ENCODE measurements around the gene TUBA3E. TPM values are rescaled to one million over a fixed set of nuclear protein-coding genes. Genes with fewer than 3 reads are reported as not detected.
"Not testable (repeated sequence)": the region's sequence is repeated elsewhere in the genome, so short reads cannot be mapped to it uniquely, and the experiment has no call there.

The TUBA3E gene
- total RNA-seq (not detected), polyA plus RNA-seq (not detected)

DNA sequence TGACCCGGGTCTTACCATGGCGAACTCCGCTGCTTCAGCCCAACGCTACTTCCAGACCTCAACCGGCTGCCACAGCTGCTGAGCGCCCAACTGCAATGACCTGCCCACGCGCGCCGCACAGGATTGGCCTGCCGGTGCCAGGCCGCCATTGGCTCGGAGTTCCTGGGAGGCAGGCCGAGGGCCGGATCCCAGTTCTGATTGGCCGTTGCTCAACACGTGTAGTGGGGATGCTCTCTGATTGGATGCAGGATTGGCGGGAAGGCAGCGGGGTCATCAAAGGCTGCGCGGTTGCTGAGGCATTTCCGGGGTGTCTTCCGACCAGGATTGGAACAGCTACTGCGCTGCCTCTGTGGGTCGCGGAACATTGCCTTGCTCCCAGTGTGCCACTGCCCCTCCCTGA is at the start of gene TUBA3E:
Gene TUBA3E (minus strand): TSS at position 97 of the 400 bp plus-strand sequence. CDS start 79 bp downstream, at position 18.
- Histone ChIP-seq H3K4me3 (ENCODE audit: low read depth, low read length) (no peak within 1 kb of the TSS), H3K27ac (ENCODE audit: low read depth) (no peak within 1 kb of the TSS), H3K36me3 (ENCODE audit: insufficient read depth) (no peaks in the 10 kb centered on the region), H3K4me1 (ENCODE audit: insufficient read depth) (no peaks in the 10 kb centered on the region)
- DNase-seq (ENCODE audit: extremely low spot score): no peak
- WGBS: 96% methylated on average over 26 of the region's 26 CpGs

DNA sequence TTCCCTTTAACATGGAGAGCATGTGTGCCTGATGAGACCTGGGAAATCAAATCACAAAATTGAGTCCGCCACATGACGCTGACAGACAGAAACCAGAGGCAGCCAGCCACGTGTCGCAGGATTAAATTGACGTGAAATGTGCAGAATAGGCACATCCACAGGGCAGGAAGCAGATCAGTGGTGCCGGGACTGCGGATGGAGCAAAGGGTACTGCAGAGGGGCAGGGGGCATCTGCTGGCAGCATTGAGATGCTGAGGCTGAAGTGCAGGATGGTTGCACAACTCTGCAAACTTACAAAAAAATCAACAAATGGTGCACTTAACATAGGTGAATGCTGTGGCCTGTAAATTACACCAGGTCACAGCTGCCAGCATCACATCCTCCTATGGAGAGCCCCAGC is 48.2 kb upstream of the TUBA3E start:
- Histone ChIP-seq H3K4me1 (ENCODE audit: insufficient read depth) (no peaks in the 10 kb centered on the region), H3K36me3 (ENCODE audit: insufficient read depth) (no peaks in the 10 kb centered on the region), H3K4me3 (ENCODE audit: low read depth, low read length) (no peak overlapping the region), H3K27ac (ENCODE audit: low read depth) (no peak overlapping the region)
- no peak for DNase-seq (ENCODE audit: extremely low spot score)
- WGBS: 54% methylated on average over 7 of the region's 7 CpGs

DNA sequence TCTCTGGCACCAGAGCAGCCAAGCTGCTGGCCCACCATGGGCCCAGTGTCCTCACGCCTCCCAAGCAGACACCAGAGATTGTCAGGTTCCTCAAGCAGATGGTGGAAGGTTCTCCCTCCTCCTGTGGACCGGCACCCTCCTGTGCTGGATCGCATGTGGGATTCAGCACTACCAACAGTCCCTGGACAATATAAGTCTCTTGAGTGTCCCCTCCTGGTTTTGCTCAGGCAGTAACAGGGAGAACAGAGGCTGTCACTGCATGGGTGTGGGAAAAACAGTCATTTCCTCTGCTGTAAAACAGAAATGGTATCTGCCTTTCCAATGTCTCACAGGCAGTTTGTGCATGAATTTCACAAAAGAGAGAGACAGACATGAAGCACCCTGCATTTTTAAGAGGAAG is 47.7 kb upstream of the TUBA3E start:
- 58% methylated on average over 3 of the region's 3 CpGs for WGBS

DNA sequence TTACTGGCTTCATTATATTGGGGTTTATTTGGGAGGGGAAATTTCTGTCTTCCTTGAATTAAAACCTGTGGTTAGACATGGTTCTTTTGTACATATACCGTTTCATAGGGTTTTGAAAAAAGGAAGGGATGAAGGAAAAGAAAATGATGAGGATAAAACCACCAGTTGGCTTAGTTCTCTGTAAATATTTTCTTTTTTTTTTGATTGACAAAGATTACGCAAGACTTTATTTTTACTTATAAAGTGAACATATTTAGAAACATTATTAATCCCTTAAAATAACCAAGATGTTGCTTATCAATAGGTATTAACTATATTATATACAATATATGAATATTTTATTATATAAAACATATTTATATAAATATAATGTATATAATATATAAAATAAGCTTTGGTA is 45.1 kb upstream of the TUBA3E start:
- WGBS: 82% methylated on average over 2 of the region's 2 CpGs
- no peak for DNase-seq (ENCODE audit: extremely low spot score)

More for the DNA sequence above, 47.7 kb upstream of the TUBA3E start:
- Histone ChIP-seq H3K4me1 (ENCODE audit: insufficient read depth) (no peaks in the 10 kb centered on the region), H3K4me3 (ENCODE audit: low read depth, low read length) (no peak overlapping the region), H3K36me3 (ENCODE audit: insufficient read depth) (no peaks in the 10 kb centered on the region), H3K27ac (ENCODE audit: low read depth) (no peak overlapping the region)
- no peak for DNase-seq (ENCODE audit: extremely low spot score)

DNA sequence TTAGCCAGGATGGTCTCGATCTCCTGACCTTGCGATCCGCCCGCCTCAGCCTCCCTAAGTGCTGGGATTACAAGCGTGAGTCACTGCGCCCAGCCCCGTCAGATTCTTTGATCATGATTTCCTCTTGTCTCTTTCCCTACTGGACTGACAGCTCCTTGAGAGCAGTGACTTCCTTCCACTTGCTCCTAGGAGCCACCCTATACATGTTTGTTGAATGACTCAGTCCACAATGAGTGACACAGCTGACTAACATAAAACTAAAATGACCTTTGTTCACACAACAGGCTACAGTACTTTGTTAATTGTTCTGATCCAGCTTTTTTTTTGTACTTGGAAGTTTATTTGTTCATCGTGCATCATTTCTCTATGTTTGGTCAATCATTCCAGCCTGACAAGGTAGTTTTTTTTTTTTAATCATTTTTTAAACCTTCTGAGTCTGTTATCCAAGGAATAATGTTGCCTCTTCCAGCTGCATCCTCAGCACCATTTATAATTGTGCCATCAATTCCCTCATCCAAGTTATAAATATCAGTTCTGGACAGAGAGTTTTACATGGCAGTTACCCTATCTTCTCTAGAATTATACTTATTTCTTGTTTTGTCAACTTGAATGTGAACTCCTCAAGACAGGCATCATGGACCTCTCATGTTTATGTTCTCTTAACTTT is 42.9 kb upstream of the TUBA3E start:
- DNase-seq (ENCODE audit: extremely low spot score): no peak
- Histone ChIP-seq H3K27ac (ENCODE audit: low read depth) (no peak overlapping the region), H3K36me3 (ENCODE audit: insufficient read depth) (no peaks in the 10 kb centered on the region), H3K4me3 (ENCODE audit: low read depth, low read length) (no peak overlapping the region), H3K4me1 (ENCODE audit: insufficient read depth) (no peaks in the 10 kb centered on the region)
- 76% methylated on average over 8 of the region's 8 CpGs for WGBS

More for the DNA sequence above, 45.1 kb upstream of the TUBA3E start:
- H3K4me1 ChIP-seq (ENCODE audit: insufficient read depth): no peaks in the 10 kb centered on the region
- H3K27ac ChIP-seq (ENCODE audit: low read depth): no peak overlapping the region
- H3K4me3 ChIP-seq (ENCODE audit: low read depth, low read length): no peak overlapping the region
- H3K36me3 ChIP-seq (ENCODE audit: insufficient read depth): no peaks in the 10 kb centered on the region

DNA sequence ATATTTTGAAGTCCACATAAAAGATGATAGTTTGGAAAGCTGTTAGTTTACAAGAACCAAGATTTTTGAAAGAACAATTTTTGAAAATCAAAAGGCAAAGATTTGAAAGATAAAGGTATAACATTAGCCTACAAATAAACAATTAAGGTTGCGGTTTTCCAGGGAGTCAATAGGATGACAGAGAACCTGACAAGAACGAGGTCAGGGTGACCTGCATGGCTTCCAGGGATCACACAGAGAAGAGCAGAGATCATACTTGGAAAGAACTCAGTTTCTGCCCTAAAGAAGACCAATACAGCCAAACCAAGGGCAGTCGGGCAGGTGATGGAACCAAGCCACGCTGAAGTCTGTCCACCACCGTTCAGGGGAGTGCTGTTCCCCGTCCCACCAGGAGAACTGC is 41.3 kb upstream of the TUBA3E start:
- H3K4me3 ChIP-seq (ENCODE audit: low read depth, low read length); H3K4me1 ChIP-seq (ENCODE audit: insufficient read depth); DNase-seq (ENCODE audit: extremely low spot score); H3K36me3 ChIP-seq (ENCODE audit: insufficient read depth); H3K27ac ChIP-seq (ENCODE audit: low read depth): not testable (repeated sequence)
- 66% methylated on average over 6 of the region's 6 CpGs for WGBS

DNA sequence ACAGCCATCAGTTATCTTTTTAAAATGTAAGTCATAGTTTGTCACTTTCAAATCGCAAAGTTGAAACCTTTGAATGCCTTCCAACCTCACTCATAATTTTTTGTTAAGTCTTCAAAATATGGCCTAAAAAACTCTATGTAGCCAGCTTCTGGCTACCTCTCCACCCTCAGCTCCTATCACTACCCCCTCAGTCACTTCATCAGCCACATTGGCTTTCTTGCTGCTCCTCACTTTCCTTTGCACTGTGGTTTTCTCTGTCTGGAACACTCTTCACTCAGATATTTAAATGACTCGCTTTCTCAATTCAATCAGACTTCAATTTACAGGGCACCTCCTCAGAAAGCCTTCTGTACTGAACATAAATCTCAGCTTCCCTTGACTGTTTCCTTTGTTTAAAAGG is 34.8 kb upstream of the TUBA3E start:
- not testable (repeated sequence) for H3K36me3 ChIP-seq (ENCODE audit: insufficient read depth); H3K27ac ChIP-seq (ENCODE audit: low read depth); H3K4me3 ChIP-seq (ENCODE audit: low read depth, low read length); DNase-seq (ENCODE audit: extremely low spot score); H3K4me1 ChIP-seq (ENCODE audit: insufficient read depth)
- 90% methylated on average over 2 of the region's 2 CpGs for WGBS

DNA sequence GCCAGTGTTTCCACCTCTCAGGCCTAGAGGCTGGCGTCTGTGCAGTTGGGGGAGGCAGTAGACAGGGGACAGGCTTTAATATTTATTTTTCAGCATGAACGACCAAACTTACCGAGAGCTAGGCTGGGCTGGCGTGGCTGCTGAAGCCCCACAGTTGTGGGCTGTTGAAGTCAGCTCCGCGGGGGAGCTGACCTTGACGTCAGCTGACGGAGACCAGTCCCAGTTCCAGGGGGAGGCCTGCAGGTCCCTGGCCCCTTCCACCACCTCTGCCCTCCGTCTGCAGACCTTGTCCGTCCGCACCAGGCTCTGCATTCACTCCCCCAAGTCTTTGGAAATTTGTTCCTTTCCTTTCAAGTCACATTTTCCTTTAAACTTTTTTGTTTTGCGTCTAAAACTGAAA is 33.4 kb upstream of the TUBA3E start:
- H3K4me3 ChIP-seq (ENCODE audit: low read depth, low read length): no peak overlapping the region
- H3K27ac ChIP-seq (ENCODE audit: low read depth): no peak overlapping the region
- H3K36me3 ChIP-seq (ENCODE audit: insufficient read depth): no peaks in the 10 kb centered on the region
- no peak for DNase-seq (ENCODE audit: extremely low spot score)
- H3K4me1 ChIP-seq (ENCODE audit: insufficient read depth): no peaks in the 10 kb centered on the region
- WGBS: 79% methylated on average over 12 of the region's 12 CpGs

DNA sequence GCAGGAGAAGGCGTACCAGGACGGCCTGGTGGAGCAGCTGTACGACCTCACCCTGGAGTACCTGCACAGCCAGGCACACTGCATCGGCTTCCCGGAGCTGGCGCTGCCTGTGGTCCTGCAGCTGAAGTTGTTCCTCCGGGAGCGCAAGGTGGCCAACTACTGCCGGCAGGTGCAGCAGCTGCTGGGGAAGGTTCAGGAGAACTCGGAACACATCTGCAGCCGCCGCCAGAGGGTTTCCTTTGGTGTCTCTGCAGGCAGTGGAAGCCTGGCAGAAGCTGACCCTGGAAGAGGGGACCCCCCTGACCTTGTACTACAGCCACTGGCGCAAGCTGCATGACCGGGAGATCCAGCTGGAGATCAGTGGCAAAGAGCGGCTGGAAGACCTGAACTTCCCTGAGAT is 32.7 kb upstream of the TUBA3E start:
- not testable (repeated sequence) for DNase-seq (ENCODE audit: extremely low spot score); H3K36me3 ChIP-seq (ENCODE audit: insufficient read depth); H3K4me3 ChIP-seq (ENCODE audit: low read depth, low read length); H3K4me1 ChIP-seq (ENCODE audit: insufficient read depth); H3K27ac ChIP-seq (ENCODE audit: low read depth)
- WGBS: 91% methylated on average over 15 of the region's 15 CpGs

DNA sequence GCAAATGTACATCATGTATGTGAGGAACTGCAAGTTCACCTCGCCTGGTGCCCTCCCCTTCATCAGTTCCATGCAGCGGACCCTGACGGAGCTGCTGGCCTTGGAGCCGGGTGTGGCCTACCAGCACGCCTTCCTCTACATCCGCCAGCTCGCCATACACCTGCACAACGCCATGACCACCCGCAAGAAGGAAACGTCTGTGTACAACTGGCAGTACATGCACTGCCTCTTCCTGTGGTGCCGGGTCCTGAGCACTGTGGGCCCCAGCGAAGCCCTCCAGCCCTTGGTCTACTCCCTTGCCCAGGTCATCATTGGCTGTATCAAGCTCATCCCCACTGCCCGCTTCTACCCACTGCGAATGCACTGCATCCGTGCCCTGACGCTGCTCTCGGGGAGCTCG is 32.1 kb upstream of the TUBA3E start:
- WGBS: 94% methylated on average over 18 of the region's 18 CpGs
- H3K36me3 ChIP-seq (ENCODE audit: insufficient read depth); DNase-seq (ENCODE audit: extremely low spot score); H3K27ac ChIP-seq (ENCODE audit: low read depth); H3K4me1 ChIP-seq (ENCODE audit: insufficient read depth); H3K4me3 ChIP-seq (ENCODE audit: low read depth, low read length): not testable (repeated sequence)

DNA sequence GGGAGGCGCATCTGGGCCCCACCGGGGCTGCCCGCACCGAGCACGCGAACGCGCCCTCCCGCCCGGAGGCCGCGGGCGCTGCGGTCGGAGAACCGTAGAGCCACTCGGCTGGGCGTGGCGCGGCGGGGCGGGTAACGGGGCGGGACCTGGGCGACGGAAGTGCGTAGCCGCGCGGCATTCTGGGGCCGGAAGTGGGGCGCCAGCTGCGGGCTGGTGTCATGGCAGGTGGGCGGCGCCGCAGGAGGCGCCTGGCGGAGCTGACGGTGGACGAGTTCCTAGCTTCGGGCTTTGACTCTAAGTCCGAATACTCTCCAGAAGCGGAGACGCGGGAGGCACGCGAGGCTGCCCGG is 30.9 kb upstream of the TUBA3E start:
- H3K4me1 ChIP-seq (ENCODE audit: insufficient read depth); DNase-seq (ENCODE audit: extremely low spot score); H3K36me3 ChIP-seq (ENCODE audit: insufficient read depth); H3K27ac ChIP-seq (ENCODE audit: low read depth): not testable (repeated sequence)
- H3K4me3 ChIP-seq (ENCODE audit: low read depth, low read length): peak overlapping the region; percentile 11
- 41% methylated on average over 48 of the region's 48 CpGs for WGBS

DNA sequence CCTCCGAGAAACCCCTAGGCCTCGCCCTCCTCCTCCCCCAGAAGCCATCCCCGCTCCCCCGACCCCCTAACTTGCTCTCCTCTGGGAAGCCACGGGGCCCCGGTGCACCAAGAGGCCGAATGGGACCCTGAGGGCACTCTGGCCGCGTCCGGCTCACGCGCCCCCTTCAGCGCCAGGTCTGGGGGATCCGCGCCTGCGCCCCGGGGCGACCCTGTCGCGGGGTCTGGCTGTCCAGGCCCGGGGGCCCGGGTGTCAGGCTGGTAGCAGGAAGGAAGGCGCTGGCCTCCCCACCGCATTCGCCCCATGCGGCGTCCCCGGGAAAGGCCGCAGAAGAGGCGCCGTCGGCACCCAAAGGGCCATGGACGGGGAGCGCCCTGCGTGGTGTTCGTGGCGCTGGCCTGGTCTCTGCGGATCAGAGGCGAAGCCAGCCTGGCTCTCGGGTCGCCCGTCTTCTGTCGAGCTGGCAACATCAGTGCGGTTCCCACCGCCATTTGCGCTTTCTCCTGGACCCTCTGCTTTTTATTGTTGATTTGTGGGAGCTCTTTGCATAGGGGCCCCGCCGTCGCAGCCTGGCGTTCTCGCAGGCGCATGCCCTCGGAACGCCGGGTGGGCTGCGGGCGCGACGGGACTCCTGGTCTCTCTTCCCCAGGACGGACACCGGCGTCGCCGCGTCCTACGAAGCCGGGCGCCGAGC is 30.4 kb upstream of the TUBA3E start:
- not testable (repeated sequence) for DNase-seq (ENCODE audit: extremely low spot score); H3K4me1 ChIP-seq (ENCODE audit: insufficient read depth); H3K27ac ChIP-seq (ENCODE audit: low read depth); H3K36me3 ChIP-seq (ENCODE audit: insufficient read depth)
- WGBS: 84% methylated on average over 69 of the region's 69 CpGs
- H3K4me3 ChIP-seq (ENCODE audit: low read depth, low read length): peak overlapping the region; percentile 11

DNA sequence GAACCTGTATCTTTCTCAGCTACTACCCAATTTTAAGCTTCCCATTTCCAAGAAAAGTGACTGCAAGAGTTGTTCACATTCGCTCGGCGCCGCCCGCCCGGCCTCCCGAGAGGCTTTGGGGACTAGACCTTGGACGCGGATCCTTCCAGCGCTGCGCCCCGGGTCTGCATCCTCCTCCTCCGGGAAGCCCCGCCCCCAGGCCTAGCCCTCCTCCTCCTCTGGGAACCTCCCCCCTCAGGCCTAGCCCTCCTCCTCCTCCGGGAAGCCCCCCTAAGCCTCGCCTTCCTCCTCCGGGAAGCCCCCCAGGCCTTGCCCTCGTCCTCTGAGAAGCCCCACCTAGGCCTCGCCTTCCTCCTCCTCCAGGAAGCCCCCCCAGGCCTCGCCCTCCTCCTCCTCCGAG is 29.8 kb upstream of the TUBA3E start:
- not testable (repeated sequence) for H3K36me3 ChIP-seq (ENCODE audit: insufficient read depth); H3K4me1 ChIP-seq (ENCODE audit: insufficient read depth); H3K4me3 ChIP-seq (ENCODE audit: low read depth, low read length); DNase-seq (ENCODE audit: extremely low spot score); H3K27ac ChIP-seq (ENCODE audit: low read depth)
- 90% methylated on average over 21 of the region's 21 CpGs for WGBS

DNA sequence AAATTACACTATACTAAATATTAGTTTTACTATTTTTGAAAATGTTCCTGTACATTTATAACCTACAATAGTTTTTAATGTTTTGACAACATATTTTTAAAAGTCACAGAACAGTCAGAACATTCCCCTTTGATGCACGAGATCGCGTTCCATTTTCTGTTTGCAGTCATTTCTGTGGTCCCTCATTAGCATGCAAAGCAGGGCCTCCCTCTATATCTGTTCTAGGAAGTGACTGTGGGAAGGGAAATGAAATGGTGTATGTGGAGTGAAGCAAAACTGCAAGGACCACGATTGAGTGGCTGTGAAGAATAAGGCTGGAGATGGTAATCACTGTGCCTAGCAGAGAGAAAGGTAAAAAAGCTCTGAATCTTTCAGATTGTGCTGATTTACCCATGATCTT is 24.3 kb upstream of the TUBA3E start:
- H3K4me3 ChIP-seq (ENCODE audit: low read depth, low read length); H3K36me3 ChIP-seq (ENCODE audit: insufficient read depth); H3K4me1 ChIP-seq (ENCODE audit: insufficient read depth); H3K27ac ChIP-seq (ENCODE audit: low read depth); DNase-seq (ENCODE audit: extremely low spot score): not testable (repeated sequence)
- 41% methylated on average over 4 of the region's 4 CpGs for WGBS

Data from urinary bladder (tissue), 4 donors.